Panc1 (cell line): Measurements from ENCODE around the gene KCNAB1.

Experiments
- POLR2AphosphoS5 ChIP-seq: IDR thresholded peaks from 2 replicates; pipeline ENCODE4 v1.6.1; 2012; ENCODE audit warnings: mild to moderate bottlenecking, low read depth, low read length, moderate library complexity
- TCF7L2 ChIP-seq: IDR thresholded peaks from 2 replicates; pipeline ENCODE4 v1.6.1; 2011; ENCODE audit warnings: mild to moderate bottlenecking, low read depth, low read length, inconsistent platforms
- TF ChIP-seq, protein P1 (sequence below): fragments of 450-650 bp; IDR thresholded peaks from 2 replicates; pipeline ENCODE4 v1.5.1; 2017; ENCODE audit warnings: mild to moderate bottlenecking
- TF ChIP-seq, protein P2 (sequence below), 2 experiments: IDR thresholded peaks; 2 replicates each; pipeline ENCODE4 v1.6.1; 2011 to 2012; ENCODE audit warnings: low read depth in 2 of 2, control low read depth in 1 of 2, low read length in 1 of 2, mild to moderate bottlenecking in 1 of 2, moderate library complexity in 1 of 2; ENCODE audit not compliant: insufficient read depth in 1 of 2

- TF ChIP-seq, protein P1, sequence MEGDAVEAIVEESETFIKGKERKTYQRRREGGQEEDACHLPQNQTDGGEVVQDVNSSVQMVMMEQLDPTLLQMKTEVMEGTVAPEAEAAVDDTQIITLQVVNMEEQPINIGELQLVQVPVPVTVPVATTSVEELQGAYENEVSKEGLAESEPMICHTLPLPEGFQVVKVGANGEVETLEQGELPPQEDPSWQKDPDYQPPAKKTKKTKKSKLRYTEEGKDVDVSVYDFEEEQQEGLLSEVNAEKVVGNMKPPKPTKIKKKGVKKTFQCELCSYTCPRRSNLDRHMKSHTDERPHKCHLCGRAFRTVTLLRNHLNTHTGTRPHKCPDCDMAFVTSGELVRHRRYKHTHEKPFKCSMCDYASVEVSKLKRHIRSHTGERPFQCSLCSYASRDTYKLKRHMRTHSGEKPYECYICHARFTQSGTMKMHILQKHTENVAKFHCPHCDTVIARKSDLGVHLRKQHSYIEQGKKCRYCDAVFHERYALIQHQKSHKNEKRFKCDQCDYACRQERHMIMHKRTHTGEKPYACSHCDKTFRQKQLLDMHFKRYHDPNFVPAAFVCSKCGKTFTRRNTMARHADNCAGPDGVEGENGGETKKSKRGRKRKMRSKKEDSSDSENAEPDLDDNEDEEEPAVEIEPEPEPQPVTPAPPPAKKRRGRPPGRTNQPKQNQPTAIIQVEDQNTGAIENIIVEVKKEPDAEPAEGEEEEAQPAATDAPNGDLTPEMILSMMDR, result no peak
- TF ChIP-seq POLR2AphosphoS5 (no peak), TCF7L2 (no peak)
- TF ChIP-seq, protein P2, sequence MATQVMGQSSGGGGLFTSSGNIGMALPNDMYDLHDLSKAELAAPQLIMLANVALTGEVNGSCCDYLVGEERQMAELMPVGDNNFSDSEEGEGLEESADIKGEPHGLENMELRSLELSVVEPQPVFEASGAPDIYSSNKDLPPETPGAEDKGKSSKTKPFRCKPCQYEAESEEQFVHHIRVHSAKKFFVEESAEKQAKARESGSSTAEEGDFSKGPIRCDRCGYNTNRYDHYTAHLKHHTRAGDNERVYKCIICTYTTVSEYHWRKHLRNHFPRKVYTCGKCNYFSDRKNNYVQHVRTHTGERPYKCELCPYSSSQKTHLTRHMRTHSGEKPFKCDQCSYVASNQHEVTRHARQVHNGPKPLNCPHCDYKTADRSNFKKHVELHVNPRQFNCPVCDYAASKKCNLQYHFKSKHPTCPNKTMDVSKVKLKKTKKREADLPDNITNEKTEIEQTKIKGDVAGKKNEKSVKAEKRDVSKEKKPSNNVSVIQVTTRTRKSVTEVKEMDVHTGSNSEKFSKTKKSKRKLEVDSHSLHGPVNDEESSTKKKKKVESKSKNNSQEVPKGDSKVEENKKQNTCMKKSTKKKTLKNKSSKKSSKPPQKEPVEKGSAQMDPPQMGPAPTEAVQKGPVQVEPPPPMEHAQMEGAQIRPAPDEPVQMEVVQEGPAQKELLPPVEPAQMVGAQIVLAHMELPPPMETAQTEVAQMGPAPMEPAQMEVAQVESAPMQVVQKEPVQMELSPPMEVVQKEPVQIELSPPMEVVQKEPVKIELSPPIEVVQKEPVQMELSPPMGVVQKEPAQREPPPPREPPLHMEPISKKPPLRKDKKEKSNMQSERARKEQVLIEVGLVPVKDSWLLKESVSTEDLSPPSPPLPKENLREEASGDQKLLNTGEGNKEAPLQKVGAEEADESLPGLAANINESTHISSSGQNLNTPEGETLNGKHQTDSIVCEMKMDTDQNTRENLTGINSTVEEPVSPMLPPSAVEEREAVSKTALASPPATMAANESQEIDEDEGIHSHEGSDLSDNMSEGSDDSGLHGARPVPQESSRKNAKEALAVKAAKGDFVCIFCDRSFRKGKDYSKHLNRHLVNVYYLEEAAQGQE (IDR thresholded peaks at IDR 0.05; ENCODE audit: insufficient read depth in 1 of 2, low read depth in 2 of 2, low read length in 1 of 2), result no peak
Measured at GRCh38 chr3:156579427-156579851, 459.1 kb downstream of the KCNAB1 start.
